WTC11 (cell line): Measurements from ENCODE around the gene GAD2. TPM values are rescaled to one million over a fixed set of nuclear protein-coding genes. Genes with fewer than 3 reads are reported as not detected.

Experiments
- ATAC-seq: fragments of 200-7000 bp; cut with Tn5 transposase; 2 replicates; pipeline ENCODE4 v1.10.0; 2021; ENCODE audit warnings: mild to moderate bottlenecking, moderate library complexity
- CTCF ChIA-PET: fragments of 300-600 bp; sonication (Branson Sonifier 250); formaldehyde crosslinking; loops from one replicate; lab custom pipeline; 2021; ENCODE audit warnings: antibody characterized with exemption; lab: Charles Lee
- POLR2A ChIA-PET: fragments of 350-600 bp; sonication (Branson Sonifier 250); formaldehyde crosslinking; loops from one replicate; lab custom pipeline; 2021; ENCODE audit warnings: antibody characterized with exemption; lab: Charles Lee
- DNase-seq: peaks from one replicate; pipeline ENCODE4 v3.0.0; 2021; ENCODE audit warnings: low spot score
- H3K27ac Mint-ChIP-seq: 2 replicates; pipeline ENCODE4 v1.8.0; 2021; ENCODE audit warnings: mixed read lengths
- H3K27me3 Mint-ChIP-seq: 2 replicates; pipeline ENCODE4 v1.8.0; 2021; ENCODE audit warnings: low read depth, mild to moderate bottlenecking, moderate library complexity, mixed read lengths
- H3K36me3 Mint-ChIP-seq: 2 replicates; pipeline ENCODE4 v1.8.0; 2021; ENCODE audit warnings: mixed read lengths
- H3K4me1 Mint-ChIP-seq: 2 replicates; pipeline ENCODE4 v1.8.0; 2022; ENCODE audit warnings: mixed read lengths
- H3K4me3 Mint-ChIP-seq: 2 replicates; pipeline ENCODE4 v1.8.0; 2021; ENCODE audit warnings: mild to moderate bottlenecking, moderate library complexity, mixed read lengths
- H3K9me3 Mint-ChIP-seq: 2 replicates; pipeline ENCODE4 v1.8.0; 2021; ENCODE audit warnings: mixed read lengths
- AR ChIP-seq: fragments of 250-450 bp; sonication (Bioruptor Pico); IDR thresholded peaks from 2 replicates; pipeline ENCODE4 v1.9.0; 2021; ENCODE audit warnings: mild to moderate bottlenecking
- ATF1 ChIP-seq: sonication (generic); formaldehyde crosslinking; IDR thresholded peaks from 2 replicates; pipeline ENCODE4 v1.8.1; 2023; ENCODE audit warnings: mild to moderate bottlenecking, moderate library complexity, missing genetic modification reagents
- ATF6 ChIP-seq: sonication (generic); formaldehyde crosslinking; IDR thresholded peaks from 2 replicates; pipeline ENCODE4 v1.8.1; 2023; ENCODE audit warnings: mild to moderate bottlenecking, missing genetic modification reagents
- CTCF ChIP-seq: fragments of 200-600 bp; IDR thresholded peaks from 2 replicates; pipeline ENCODE4 v1.8.0; 2022; ENCODE audit warnings: antibody characterized with exemption
- IRF1 ChIP-seq: sonication (generic); formaldehyde crosslinking; IDR thresholded peaks from 2 replicates; pipeline ENCODE4 v1.8.0; 2023; ENCODE audit warnings: missing genetic modification reagents
- IRF2 ChIP-seq: sonication (generic); formaldehyde crosslinking; IDR thresholded peaks from 2 replicates; pipeline ENCODE4 v1.8.0; 2022; ENCODE audit warnings: low read depth, missing genetic modification reagents, borderline replicate concordance
- JAZF1 ChIP-seq: fragments of 250-450 bp; sonication (Bioruptor Pico); IDR thresholded peaks from 2 replicates; pipeline ENCODE4 v1.9.0; 2021; ENCODE audit warnings: moderate library complexity, mild to moderate bottlenecking, inconsistent platforms
- JUN ChIP-seq: sonication (generic); formaldehyde crosslinking; IDR thresholded peaks from 2 replicates; pipeline ENCODE4 v1.8.0; 2023; ENCODE audit warnings: mild to moderate bottlenecking, missing genetic modification reagents
- KAT7 ChIP-seq: sonication (generic); formaldehyde crosslinking; IDR thresholded peaks from 2 replicates; pipeline ENCODE4 v1.8.1; 2023; ENCODE audit warnings: missing genetic modification reagents, mild to moderate bottlenecking, borderline replicate concordance
- NFATC4 ChIP-seq: fragments of 250-450 bp; sonication (Bioruptor Pico); IDR thresholded peaks from 2 replicates; pipeline ENCODE4 v1.9.0; 2021; ENCODE audit warnings: mild to moderate bottlenecking
- NR2C2 ChIP-seq: sonication (generic); formaldehyde crosslinking; IDR thresholded peaks from 2 replicates; pipeline ENCODE4 v1.8.0; 2022; ENCODE audit warnings: mild to moderate bottlenecking, missing genetic modification reagents
- SOX15 ChIP-seq: fragments of 250-450 bp; sonication (Bioruptor Pico); IDR thresholded peaks from 2 replicates; pipeline ENCODE4 v1.9.0; 2021; ENCODE audit warnings: mild to moderate bottlenecking
- SP1 ChIP-seq: sonication (generic); formaldehyde crosslinking; conservative IDR thresholded peaks from 2 replicates; pipeline ENCODE4 v1.8.1; 2022; ENCODE audit warnings: missing genetic modification reagents
- TCF7 ChIP-seq: sonication (generic); formaldehyde crosslinking; IDR thresholded peaks from 2 replicates; pipeline ENCODE4 v1.8.0; 2022; ENCODE audit warnings: mild to moderate bottlenecking, low read depth, missing genetic modification reagents, moderate library complexity
- ZNF219 ChIP-seq: sonication (generic); formaldehyde crosslinking; IDR thresholded peaks from 2 replicates; pipeline ENCODE4 v1.8.0; 2023; ENCODE audit warnings: missing genetic modification reagents, mild to moderate bottlenecking, borderline replicate concordance
- ZNF263 ChIP-seq: sonication (generic); formaldehyde crosslinking; IDR thresholded peaks from 2 replicates; pipeline ENCODE4 v1.8.1; 2022; ENCODE audit warnings: low read depth, mild to moderate bottlenecking, moderate library complexity, missing genetic modification reagents
- ZNF281 ChIP-seq: sonication (generic); formaldehyde crosslinking; IDR thresholded peaks from 2 replicates; pipeline ENCODE4 v1.8.0; 2023; ENCODE audit warnings: mild to moderate bottlenecking, missing genetic modification reagents
- total RNA-seq: library from RNA; stranded (reverse); gene quantifications from 3 replicates; pipeline ENCODE4 v1.2.3, GENCODE V29; 2021
- TF ChIP-seq, protein P1 (sequence below): fragments of 250-450 bp; sonication (Bioruptor Pico); IDR thresholded peaks from 2 replicates; pipeline ENCODE4 v2.1.2; 2022; ENCODE audit warnings: mild to moderate bottlenecking, moderate library complexity
- TF ChIP-seq, protein P2 (sequence below): sonication (generic); formaldehyde crosslinking; IDR thresholded peaks from 2 replicates; pipeline ENCODE4 v1.8.1; 2023; ENCODE audit warnings: mild to moderate bottlenecking, missing genetic modification reagents
- TF ChIP-seq, protein P3 (sequence below): sonication (generic); formaldehyde crosslinking; conservative IDR thresholded peaks from 2 replicates; pipeline ENCODE4 v1.8.1; 2023; ENCODE audit warnings: mild to moderate bottlenecking, low read depth, missing genetic modification reagents, moderate library complexity

The GAD2 gene
- total RNA-seq, 1 experiment from 2014 or later, result 1.7 TPM

DNA sequence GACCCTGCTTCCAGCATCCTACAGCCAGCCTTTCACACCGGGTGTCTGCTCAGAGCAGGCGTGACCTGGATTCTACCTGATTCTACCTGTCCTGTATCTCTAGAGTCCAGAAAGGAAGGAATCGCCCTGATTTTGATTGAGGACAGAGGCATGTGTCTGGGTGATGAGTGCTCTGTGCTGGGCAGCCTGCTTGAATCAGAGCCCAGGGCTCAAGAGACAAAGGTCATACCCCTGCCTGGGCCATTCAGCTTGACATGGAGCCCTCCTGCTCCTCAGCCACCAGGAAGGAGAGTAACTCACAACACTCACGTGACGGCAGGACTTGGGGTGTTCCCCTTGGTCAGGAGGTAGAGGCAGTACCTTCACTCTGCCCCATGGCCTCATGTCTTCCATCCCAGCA, 11.2 kb downstream of the GAD2 start:
- ChIA-PET CTCF (interaction anchor here (1.1 kb wide), 1 partner anchor 351 kb away, joined by 3 read pairs; no protein-coding TSS in a partner anchor), POLR2A (no interaction called here)
- no peak overlapping the region for H3K27ac Mint-ChIP-seq
- no peak for ATAC-seq
- H3K9me3 Mint-ChIP-seq, result no peaks in the 10 kb centered on the region
- no peaks in the 10 kb centered on the region for H3K36me3 Mint-ChIP-seq
- DNase-seq, result no peak
- H3K4me3 Mint-ChIP-seq, result no peak overlapping the region
- peaks cover 3% of the 10 kb centered on the region for H3K4me1 Mint-ChIP-seq
- TF ChIP-seq AR (CRISPR knock-in tag), result no peak
- TF ChIP-seq CTCF, result no peak
- TF ChIP-seq JAZF1 (CRISPR knock-in tag), result no peak
- no peak for TF ChIP-seq TCF7 (CRISPR knock-in tag)
- no peak for TF ChIP-seq IRF2 (CRISPR knock-in tag)
- no peak for TF ChIP-seq KAT7 (CRISPR knock-in tag)
- no peak for TF ChIP-seq IRF1
- no peak for TF ChIP-seq ZNF281 (CRISPR knock-in tag)
- no peak for TF ChIP-seq JUN (CRISPR knock-in tag)
- peaks cover 6% of the 10 kb centered on the region for H3K27me3 Mint-ChIP-seq

- DNase-seq, result no peak
- POLR2A ChIA-PET, result no interaction called here
- no peak overlapping the region for H3K27ac Mint-ChIP-seq
- H3K36me3 Mint-ChIP-seq, result no peaks in the 10 kb centered on the region
- H3K27me3 Mint-ChIP-seq, result peaks cover 3% of the 10 kb centered on the region
- H3K4me3 Mint-ChIP-seq, result no peak overlapping the region
- no peak for ATAC-seq
- CTCF ChIA-PET, result interaction anchor here (0.7 kb wide), 1 partner anchor 356 kb away, joined by 4 read pairs; no protein-coding TSS in a partner anchor
- H3K9me3 Mint-ChIP-seq, result no peaks in the 10 kb centered on the region
- peaks cover 5% of the 10 kb centered on the region for H3K4me1 Mint-ChIP-seq
- TF ChIP-seq SP1 (CRISPR knock-in tag) (no peak), NFATC4 (no peak), NR2C2 (no peak), ATF1 (no peak), JAZF1 (CRISPR knock-in tag) (no peak), ATF6 (CRISPR knock-in tag) (no peak), SOX15 (no peak), ZNF219 (CRISPR knock-in tag) (no peak), ZNF263 (no peak)
- TF ChIP-seq, protein P1, sequence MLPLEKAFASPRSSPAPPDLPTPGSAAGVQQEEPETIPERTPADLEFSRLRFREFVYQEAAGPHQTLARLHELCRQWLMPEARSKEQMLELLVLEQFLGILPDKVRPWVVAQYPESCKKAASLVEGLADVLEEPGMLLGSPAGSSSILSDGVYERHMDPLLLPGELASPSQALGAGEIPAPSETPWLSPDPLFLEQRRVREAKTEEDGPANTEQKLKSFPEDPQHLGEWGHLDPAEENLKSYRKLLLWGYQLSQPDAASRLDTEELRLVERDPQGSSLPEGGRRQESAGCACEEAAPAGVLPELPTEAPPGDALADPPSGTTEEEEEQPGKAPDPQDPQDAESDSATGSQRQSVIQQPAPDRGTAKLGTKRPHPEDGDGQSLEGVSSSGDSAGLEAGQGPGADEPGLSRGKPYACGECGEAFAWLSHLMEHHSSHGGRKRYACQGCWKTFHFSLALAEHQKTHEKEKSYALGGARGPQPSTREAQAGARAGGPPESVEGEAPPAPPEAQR, result no peak
- TF ChIP-seq, protein P2, sequence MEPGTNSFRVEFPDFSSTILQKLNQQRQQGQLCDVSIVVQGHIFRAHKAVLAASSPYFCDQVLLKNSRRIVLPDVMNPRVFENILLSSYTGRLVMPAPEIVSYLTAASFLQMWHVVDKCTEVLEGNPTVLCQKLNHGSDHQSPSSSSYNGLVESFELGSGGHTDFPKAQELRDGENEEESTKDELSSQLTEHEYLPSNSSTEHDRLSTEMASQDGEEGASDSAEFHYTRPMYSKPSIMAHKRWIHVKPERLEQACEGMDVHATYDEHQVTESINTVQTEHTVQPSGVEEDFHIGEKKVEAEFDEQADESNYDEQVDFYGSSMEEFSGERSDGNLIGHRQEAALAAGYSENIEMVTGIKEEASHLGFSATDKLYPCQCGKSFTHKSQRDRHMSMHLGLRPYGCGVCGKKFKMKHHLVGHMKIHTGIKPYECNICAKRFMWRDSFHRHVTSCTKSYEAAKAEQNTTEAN (CRISPR knock-in tag), result no peak
- TF ChIP-seq, protein P3, sequence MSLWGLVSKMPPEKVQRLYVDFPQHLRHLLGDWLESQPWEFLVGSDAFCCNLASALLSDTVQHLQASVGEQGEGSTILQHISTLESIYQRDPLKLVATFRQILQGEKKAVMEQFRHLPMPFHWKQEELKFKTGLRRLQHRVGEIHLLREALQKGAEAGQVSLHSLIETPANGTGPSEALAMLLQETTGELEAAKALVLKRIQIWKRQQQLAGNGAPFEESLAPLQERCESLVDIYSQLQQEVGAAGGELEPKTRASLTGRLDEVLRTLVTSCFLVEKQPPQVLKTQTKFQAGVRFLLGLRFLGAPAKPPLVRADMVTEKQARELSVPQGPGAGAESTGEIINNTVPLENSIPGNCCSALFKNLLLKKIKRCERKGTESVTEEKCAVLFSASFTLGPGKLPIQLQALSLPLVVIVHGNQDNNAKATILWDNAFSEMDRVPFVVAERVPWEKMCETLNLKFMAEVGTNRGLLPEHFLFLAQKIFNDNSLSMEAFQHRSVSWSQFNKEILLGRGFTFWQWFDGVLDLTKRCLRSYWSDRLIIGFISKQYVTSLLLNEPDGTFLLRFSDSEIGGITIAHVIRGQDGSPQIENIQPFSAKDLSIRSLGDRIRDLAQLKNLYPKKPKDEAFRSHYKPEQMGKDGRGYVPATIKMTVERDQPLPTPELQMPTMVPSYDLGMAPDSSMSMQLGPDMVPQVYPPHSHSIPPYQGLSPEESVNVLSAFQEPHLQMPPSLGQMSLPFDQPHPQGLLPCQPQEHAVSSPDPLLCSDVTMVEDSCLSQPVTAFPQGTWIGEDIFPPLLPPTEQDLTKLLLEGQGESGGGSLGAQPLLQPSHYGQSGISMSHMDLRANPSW (CRISPR knock-in tag), result no peak
Observed at GRCh38 chr10:26232174-26232573, 15.6 kb downstream of the GAD2 start.
